Activated CD4-positive, alpha-beta T cell treated with anti-CD3 and anti-CD28 coated beads, Interleukin-2, amount 10 ng/mL, durations not matched to agents 24 days and 14 days (primary cell): ENCODE results near the gene ISG20. TPM values are rescaled to one million over a fixed set of nuclear protein-coding genes. Genes with fewer than 3 reads are reported as not detected.
"Not testable (repeated sequence)": the region's sequence is repeated elsewhere in the genome, so short reads cannot be mapped to it uniquely, and the experiment has no call there.

Experiments used
- DNase-seq: peaks from one replicate; pipeline ENCODE4 v3.0.0; 2022
- H3K27ac Mint-ChIP-seq: one replicate; pipeline ENCODE4 v1.8.0; 2022; ENCODE audit warnings: mild to moderate bottlenecking, mixed read lengths
- H3K27me3 Mint-ChIP-seq: one replicate; pipeline ENCODE4 v1.8.0; 2022; ENCODE audit warnings: mixed read lengths
- H3K36me3 Mint-ChIP-seq: one replicate; pipeline ENCODE4 v1.8.0; 2022; ENCODE audit warnings: low read depth, mild to moderate bottlenecking, mixed read lengths
- H3K4me1 Mint-ChIP-seq: one replicate; pipeline ENCODE4 v1.8.0; 2021; ENCODE audit warnings: mixed read lengths
- H3K4me3 Mint-ChIP-seq: one replicate; pipeline ENCODE4 v1.8.0; 2022; ENCODE audit warnings: mild to moderate bottlenecking, moderate library complexity, mixed read lengths
- H3K9me3 Mint-ChIP-seq: one replicate; pipeline ENCODE4 v1.8.0; 2021; ENCODE audit warnings: mixed read lengths
- intact Hi-C: fragments of 100-400 bp; cut with micrococcal nuclease; formaldehyde crosslinking; loops from one replicate; pipeline ENCODE4 v1.15.1; 2023
- total RNA-seq: library from RNA; stranded (reverse); gene quantifications from 2 replicates; pipeline ENCODE4 v1.2.3, GENCODE V29; 2022

The ISG20 gene
- total RNA-seq, 1 donor from 2014 or later, result 33.9 TPM

GRCh38 chr15:88624156-88624970 lies 14.5 kb upstream of the ISG20 start:
- no peaks in the 10 kb centered on the region for H3K27me3 Mint-ChIP-seq
- H3K36me3 Mint-ChIP-seq, result peaks cover 67% of the 10 kb centered on the region
- peak overlapping the region; percentile 94 for H3K4me3 Mint-ChIP-seq
- H3K27ac Mint-ChIP-seq, result peak overlapping the region; percentile 91
- H3K9me3 Mint-ChIP-seq, result no peaks in the 10 kb centered on the region
- H3K4me1 Mint-ChIP-seq, result peaks cover 71% of the 10 kb centered on the region
- intact Hi-C loops, result loop anchor here (1.0 to 5.0 kb wide), 2 partner anchors 40 to 953 kb away; partner anchors contain the start of gene TICRR
- peak; percentile 88 for DNase-seq

GRCh38 chr15:88624971-88625490 lies 13.8 kb upstream of the ISG20 start:
- Mint-ChIP-seq H3K27me3 (no peaks in the 10 kb centered on the region), H3K27ac (peak overlapping the region; percentile 91), H3K4me1 (peaks cover 77% of the 10 kb centered on the region), H3K36me3 (peaks cover 73% of the 10 kb centered on the region), H3K9me3 (no peaks in the 10 kb centered on the region), H3K4me3 (peak overlapping the region; percentile 94)
- intact Hi-C loops, result loop anchor here (1.0 to 5.0 kb wide), 2 partner anchors 39 to 952 kb away; partner anchors contain the start of gene TICRR
- DNase-seq, result no peak

GRCh38 chr15:88625943-88626741 lies 12.7 kb upstream of the ISG20 start:
- H3K36me3 Mint-ChIP-seq, result peaks cover 79% of the 10 kb centered on the region
- no peaks in the 10 kb centered on the region for H3K9me3 Mint-ChIP-seq
- intact Hi-C loops, result no loop called here
- no peaks in the 10 kb centered on the region for H3K27me3 Mint-ChIP-seq
- H3K27ac Mint-ChIP-seq, result peak overlapping the region; percentile 90
- peaks cover 77% of the 10 kb centered on the region for H3K4me1 Mint-ChIP-seq
- H3K4me3 Mint-ChIP-seq, result peak overlapping the region; percentile 74
- DNase-seq, result no peak

- Mint-ChIP-seq H3K27ac (peak overlapping the region; percentile 90), H3K9me3 (no peaks in the 10 kb centered on the region), H3K27me3 (no peaks in the 10 kb centered on the region), H3K36me3 (peaks cover 79% of the 10 kb centered on the region), H3K4me3 (peak overlapping the region; percentile 74), H3K4me1 (peaks cover 78% of the 10 kb centered on the region)
- DNase-seq, result peak; percentile 93
- intact Hi-C loops, result loop anchor here (1.0 kb wide), 1 partner anchor 8 kb away; no protein-coding TSS in a partner anchor
Measured at GRCh38 chr15:88627463-88627862, 11.4 kb upstream of the ISG20 start.

GRCh38 chr15:88628018-88628654 lies 10.7 kb upstream of the ISG20 start:
- no peak for DNase-seq
- Mint-ChIP-seq H3K36me3 (peaks cover 77% of the 10 kb centered on the region), H3K27ac (peak overlapping the region; percentile 90), H3K9me3 (no peaks in the 10 kb centered on the region), H3K4me1 (peaks cover 77% of the 10 kb centered on the region), H3K4me3 (peak overlapping the region; percentile 74), H3K27me3 (no peaks in the 10 kb centered on the region)
- intact Hi-C loops, result no loop called here

GRCh38 chr15:88629071-88629470 lies 9.7 kb upstream of the ISG20 start:
- intact Hi-C loops, result no loop called here
- H3K9me3 Mint-ChIP-seq, result no peaks in the 10 kb centered on the region
- H3K4me3 Mint-ChIP-seq, result peak overlapping the region; percentile 28
- peaks cover 73% of the 10 kb centered on the region for H3K36me3 Mint-ChIP-seq
- peaks cover 69% of the 10 kb centered on the region for H3K4me1 Mint-ChIP-seq
- no peak for DNase-seq
- H3K27ac Mint-ChIP-seq, result no peak overlapping the region
- H3K27me3 Mint-ChIP-seq, result no peaks in the 10 kb centered on the region

GRCh38 chr15:88630141-88630721 lies 8.6 kb upstream of the ISG20 start:
- Mint-ChIP-seq H3K4me1 (peaks cover 65% of the 10 kb centered on the region), H3K4me3 (peak overlapping the region; percentile 72), H3K27ac (peak overlapping the region; percentile 87), H3K36me3 (peaks cover 70% of the 10 kb centered on the region), H3K27me3 (no peaks in the 10 kb centered on the region), H3K9me3 (no peaks in the 10 kb centered on the region)
- intact Hi-C loops, result no loop called here
- DNase-seq, result peak; percentile 77

- Mint-ChIP-seq H3K9me3 (no peaks in the 10 kb centered on the region), H3K36me3 (peaks cover 68% of the 10 kb centered on the region), H3K27me3 (no peaks in the 10 kb centered on the region), H3K4me1 (peaks cover 66% of the 10 kb centered on the region), H3K27ac (peak overlapping the region; percentile 87), H3K4me3 (no peak overlapping the region)
- no peak for DNase-seq
- intact Hi-C loops, result no loop called here
Measured at GRCh38 chr15:88630798-88631463, 7.9 kb upstream of the ISG20 start.

GRCh38 chr15:88631464-88632028 lies 7.3 kb upstream of the ISG20 start:
- peaks cover 68% of the 10 kb centered on the region for H3K36me3 Mint-ChIP-seq
- no peaks in the 10 kb centered on the region for H3K27me3 Mint-ChIP-seq
- no peaks in the 10 kb centered on the region for H3K9me3 Mint-ChIP-seq
- no peak for DNase-seq
- intact Hi-C loops, result no loop called here
- no peak overlapping the region for H3K27ac Mint-ChIP-seq
- H3K4me3 Mint-ChIP-seq, result no peak overlapping the region
- H3K4me1 Mint-ChIP-seq, result peaks cover 69% of the 10 kb centered on the region

- DNase-seq, H3K9me3 Mint-ChIP-seq, intact Hi-C loops, H3K27me3 Mint-ChIP-seq, H3K4me3 Mint-ChIP-seq: not testable (repeated sequence)
- Mint-ChIP-seq H3K27ac (peak overlapping the region; percentile 71), H3K4me1 (peaks cover 71% of the 10 kb centered on the region), H3K36me3 (peaks cover 67% of the 10 kb centered on the region)
Measured at GRCh38 chr15:88632797-88633196, 6.0 kb upstream of the ISG20 start.

- Mint-ChIP-seq H3K27me3 (no peaks in the 10 kb centered on the region), H3K9me3 (no peaks in the 10 kb centered on the region), H3K4me3 (no peak overlapping the region), H3K4me1 (peaks cover 67% of the 10 kb centered on the region), H3K36me3 (peaks cover 58% of the 10 kb centered on the region), H3K27ac (peak overlapping the region; percentile 70)
- intact Hi-C loops, result no loop called here
- DNase-seq, result no peak
Measured at GRCh38 chr15:88634449-88634848, 4.4 kb upstream of the ISG20 start.

- Mint-ChIP-seq H3K9me3 (no peaks in the 10 kb centered on the region), H3K27ac (peak overlapping the region; percentile 96), H3K4me1 (peaks cover 68% of the 10 kb centered on the region), H3K36me3 (peaks cover 59% of the 10 kb centered on the region), H3K27me3 (no peaks in the 10 kb centered on the region), H3K4me3 (peak overlapping the region; percentile 89)
- DNase-seq, result peak; percentile 86
- intact Hi-C loops, result loop anchor here (1.0 kb wide), 1 partner anchor 8 kb away; no protein-coding TSS in a partner anchor
Measured at GRCh38 chr15:88635318-88635717, 3.5 kb upstream of the ISG20 start.
